GM13976 (cell line): Measurements from ENCODE around the gene RPS6KB2.

Experiments used
- DNase-seq: peaks from one replicate; pipeline ENCODE4 v3.0.0; 2012; ENCODE audit warnings: low spot score
- CTCF ChIP-seq: IDR thresholded peaks from 2 replicates; pipeline ENCODE4 v1.5.1; 2012; ENCODE audit warnings: borderline replicate concordance, mild to moderate bottlenecking; ENCODE audit not compliant: insufficient read depth; ENCODE audit errors: extremely low read depth, missing control alignments, control extremely low read depth
- in situ Hi-C: fragments of 300-500 bp; cut with MboI; formaldehyde crosslinking; loops from one replicate; pipeline ENCODE4 v1.12.0; 2022; ENCODE audit warnings: low sequenced_read_pairs, mixed read lengths, inconsistent platforms; ENCODE audit not compliant: unreplicated experiment

The RPS6KB2 gene

GRCh38 chr11:67392183-67392715 is 36.0 kb upstream of the RPS6KB2 start:
- no peak for DNase-seq
- in situ Hi-C loops, result no loop called here

GRCh38 chr11:67393437-67393836 is 34.9 kb upstream of the RPS6KB2 start:
- no peak for TF ChIP-seq CTCF
- DNase-seq, result no peak
- in situ Hi-C loops, result no loop called here

More at GRCh38 chr11:67392183-67392715, 36.0 kb upstream of the RPS6KB2 start:
- TF ChIP-seq CTCF, result no peak

GRCh38 chr11:67393990-67394389 is 34.3 kb upstream of the RPS6KB2 start:
- in situ Hi-C loops, result no loop called here
- TF ChIP-seq CTCF, result no peak
- no peak for DNase-seq

- TF ChIP-seq CTCF, result no peak
- in situ Hi-C loops, result no loop called here
- DNase-seq, result no peak
Observed at GRCh38 chr11:67395555-67396258, 32.6 kb upstream of the RPS6KB2 start.

- TF ChIP-seq CTCF, result no peak
- DNase-seq, result no peak
- in situ Hi-C loops, result no loop called here
Observed at GRCh38 chr11:67396259-67396581, 32.1 kb upstream of the RPS6KB2 start.

GRCh38 chr11:67396587-67397389 is 31.5 kb upstream of the RPS6KB2 start:
- TF ChIP-seq CTCF, result no peak
- in situ Hi-C loops, result no loop called here
- DNase-seq, result no peak
